GM18507 (cell line): Measurements from ENCODE around the gene ZNF546.

Source experiments
- DNase-seq: peaks from one replicate; pipeline ENCODE4 v3.0.0; 2011; ENCODE audit warnings: low read depth; ENCODE audit not compliant: insufficient read length; ENCODE audit errors: extremely low spot score
- FAIRE-seq: peaks from 2 replicates; lab custom pipeline; 2011; peaks lifted over from hg19 to GRCh38; lab: Jason Lieb, UNC

Gene ZNF546

DNA sequence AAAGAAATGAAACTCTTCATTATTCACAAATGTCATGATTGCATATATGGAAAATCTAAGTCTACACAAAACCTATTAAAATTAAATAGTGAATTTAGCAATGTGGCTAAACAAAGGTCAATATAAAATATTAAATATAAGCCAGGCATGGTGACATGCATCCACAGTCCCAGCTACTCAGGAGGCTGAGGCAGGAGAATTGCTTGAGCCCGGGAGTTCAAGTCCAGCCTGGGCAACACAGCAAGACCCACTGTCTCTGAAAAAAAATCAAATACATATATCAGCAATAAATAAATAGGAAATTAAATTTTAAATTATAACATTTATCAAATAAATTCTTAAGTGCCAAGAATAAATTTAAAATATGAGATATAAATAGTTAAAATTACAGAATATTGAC is 14.0 kb upstream of the ZNF546 start:
- DNase-seq = no peak
- FAIRE-seq = no peak

DNA sequence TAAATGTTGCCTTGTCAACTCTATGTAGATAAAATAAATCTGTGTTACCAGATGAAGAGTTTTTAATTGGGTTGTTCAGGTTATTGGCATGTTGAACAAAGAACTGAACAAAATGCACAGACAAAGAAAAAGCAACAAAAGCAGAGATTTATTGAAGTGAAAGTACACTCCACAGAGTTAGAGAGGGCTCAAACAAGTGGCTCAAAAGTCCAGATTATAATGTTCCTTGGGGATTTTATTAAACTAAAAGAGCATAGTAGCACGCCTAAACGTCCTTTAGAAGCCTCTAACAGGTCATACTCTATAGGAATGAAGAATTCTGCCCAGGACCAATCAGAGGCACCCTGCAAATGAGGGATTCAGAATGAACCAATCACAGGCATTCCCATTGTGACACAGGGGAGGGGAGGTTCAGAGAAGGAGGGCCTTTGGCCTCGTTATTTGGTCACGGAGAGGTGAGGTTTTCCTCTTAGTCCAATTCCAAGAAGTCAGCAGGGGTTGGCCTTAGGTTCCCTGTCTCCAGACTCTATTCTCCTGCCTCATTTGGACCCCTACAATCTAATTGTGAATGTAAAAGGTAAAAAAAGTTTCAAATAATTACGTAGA is 13.1 kb upstream of the ZNF546 start:
- no peak for FAIRE-seq

GRCh38 chr19:39986643-39987042 is 10.2 kb upstream of the ZNF546 start:
- FAIRE-seq (peak; percentile 39), DNase-seq (no peak)

More for the DNA sequence above, 13.1 kb upstream of the ZNF546 start:
- no peak for DNase-seq

DNA sequence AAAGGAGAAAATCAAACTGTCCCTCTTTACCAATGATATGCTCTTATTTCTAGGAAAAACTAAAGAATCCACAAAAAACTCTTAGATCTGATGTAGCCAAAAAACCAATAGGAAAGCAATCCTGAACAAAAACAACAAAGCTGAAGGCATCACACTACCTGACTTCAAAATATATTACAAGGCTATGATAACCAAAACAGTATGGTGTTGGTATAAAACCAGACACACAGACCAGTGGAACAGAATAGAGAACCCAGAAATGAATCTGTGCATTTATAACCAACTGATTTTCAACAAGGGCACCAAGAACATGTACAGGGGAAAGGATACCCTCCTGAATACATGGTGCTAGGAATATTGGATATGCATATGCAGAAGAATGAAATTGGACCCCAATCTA is 9.7 kb upstream of the ZNF546 start:
- FAIRE-seq (no peak), DNase-seq (no peak)

DNA sequence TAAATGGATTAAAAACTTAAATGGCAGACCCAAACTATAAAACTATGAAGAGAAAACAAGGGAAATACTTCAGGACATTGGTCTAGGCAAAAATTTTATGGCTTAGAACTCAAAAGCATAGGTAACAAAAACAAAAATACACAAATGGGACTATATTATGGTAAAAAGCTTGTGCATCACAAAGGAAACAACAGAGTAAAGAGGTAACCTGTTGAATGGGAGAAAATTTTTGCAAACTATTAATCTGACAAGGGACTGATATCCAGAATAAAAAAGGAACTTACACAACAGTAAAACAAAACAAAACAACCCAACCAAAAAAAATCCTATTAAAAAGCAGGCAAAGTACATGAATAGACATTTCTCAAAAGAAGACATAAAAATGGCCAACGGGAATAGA is 9.3 kb upstream of the ZNF546 start:
- FAIRE-seq (no peak), DNase-seq (no peak)

- DNase-seq (no peak), FAIRE-seq (no peak)
Measured at GRCh38 chr19:39993605-39994004, 3.3 kb upstream of the ZNF546 start.

GRCh38 chr19:39994361-39994760 is 2.5 kb upstream of the ZNF546 start:
- FAIRE-seq = no peak
- no peak for DNase-seq

DNA sequence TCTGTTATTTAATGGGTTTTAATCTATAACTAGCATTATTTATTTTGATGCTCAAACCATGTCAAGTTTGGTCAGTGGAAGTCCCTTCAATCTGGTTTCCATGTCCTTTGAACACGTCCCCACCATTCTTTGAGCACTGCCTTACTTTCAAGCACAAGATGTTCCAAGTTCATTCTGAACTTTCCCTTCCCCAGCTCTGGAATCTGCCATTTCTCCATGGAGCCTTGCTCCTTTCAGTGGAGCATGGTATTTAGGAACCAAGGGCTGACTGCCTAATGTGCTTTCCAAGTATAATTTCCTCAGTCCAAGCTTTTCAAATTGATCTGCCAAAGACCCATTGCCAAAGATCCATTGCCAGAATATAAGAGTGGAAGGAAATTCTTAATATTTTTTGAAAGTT is 1.1 kb upstream of the ZNF546 start:
- DNase-seq (no peak), FAIRE-seq (no peak)

- peak; percentile 15 for DNase-seq
- FAIRE-seq = no peak
Measured at GRCh38 chr19:39996218-39996810, 546 bp upstream of the ZNF546 start.

DNA sequence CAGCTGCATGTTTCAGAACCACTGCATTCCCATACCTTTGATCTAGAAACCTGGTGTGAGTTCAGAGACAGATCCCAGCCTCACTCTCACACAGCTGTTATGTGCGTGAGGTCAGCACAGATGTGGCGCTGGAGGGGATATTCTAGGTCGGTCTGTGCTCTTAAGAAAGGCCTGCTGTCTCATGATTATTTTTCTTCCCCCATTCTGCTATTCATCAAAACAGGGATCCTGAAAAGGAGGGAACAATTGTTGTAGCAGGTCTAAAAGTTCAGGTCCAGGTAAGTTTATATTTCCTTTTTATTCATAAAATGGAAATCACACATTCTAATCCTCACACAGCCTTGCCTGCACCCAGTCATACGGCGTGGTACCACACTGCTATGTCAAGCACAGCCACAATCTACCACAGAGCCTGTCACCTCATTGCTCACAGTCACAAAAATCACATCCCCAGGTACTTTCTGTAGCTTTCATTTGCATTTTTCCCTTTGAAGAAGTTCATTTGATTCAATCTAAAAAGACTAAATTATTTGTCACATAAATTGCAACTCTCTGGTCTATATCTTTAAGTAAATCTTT is 867 bp downstream of the ZNF546 start:
- no peak for DNase-seq
- peak; percentile 21 for FAIRE-seq

DNA sequence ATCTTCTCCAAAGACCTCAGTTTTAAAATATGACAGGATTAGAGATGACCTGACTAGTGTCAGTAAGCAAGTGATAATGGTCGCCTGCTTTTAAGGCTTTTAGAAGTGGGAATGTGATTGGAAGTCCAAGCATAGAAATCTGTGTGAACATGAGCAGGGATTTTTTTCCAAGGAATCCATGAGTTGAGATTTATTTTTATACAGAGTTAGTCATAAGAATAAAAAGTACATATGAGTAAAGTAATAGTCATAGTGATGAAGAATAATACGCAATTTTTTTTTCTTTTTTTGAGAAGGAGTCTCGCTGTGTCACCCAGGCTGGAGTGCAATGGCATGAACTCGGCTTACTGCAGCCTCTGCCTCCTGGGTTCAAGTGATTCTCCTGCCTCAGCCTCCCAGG is 1.6 kb downstream of the ZNF546 start:
- DNase-seq (no peak), FAIRE-seq (no peak)

GRCh38 chr19:40005691-40006272 is 8.9 kb downstream of the ZNF546 start:
- DNase-seq (no peak), FAIRE-seq (no peak)

DNA sequence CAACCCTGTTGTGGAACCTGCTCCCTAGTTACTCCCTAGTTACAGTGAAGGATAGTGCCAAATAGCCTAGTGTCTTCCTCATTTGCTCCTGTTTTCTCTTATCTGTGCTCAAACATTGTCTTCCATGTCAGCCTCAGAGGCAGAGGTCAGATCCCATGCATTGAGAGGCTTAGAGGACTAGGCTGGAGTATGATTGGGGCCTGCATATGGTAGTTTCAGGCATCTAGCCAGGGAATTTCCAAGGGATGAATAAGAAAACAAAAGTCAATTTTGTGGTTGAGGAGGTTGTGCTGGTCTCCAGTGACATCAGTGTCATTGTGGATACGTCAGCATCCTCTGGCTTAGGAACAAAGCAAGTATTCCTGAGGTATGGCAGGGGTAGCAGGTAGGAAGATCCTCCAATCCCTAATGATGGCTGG is 9.4 kb downstream of the ZNF546 start:
- no peak for FAIRE-seq
- DNase-seq = no peak

GRCh38 chr19:40009674-40010073 is 12.8 kb downstream of the ZNF546 start:
- no peak for DNase-seq

DNA sequence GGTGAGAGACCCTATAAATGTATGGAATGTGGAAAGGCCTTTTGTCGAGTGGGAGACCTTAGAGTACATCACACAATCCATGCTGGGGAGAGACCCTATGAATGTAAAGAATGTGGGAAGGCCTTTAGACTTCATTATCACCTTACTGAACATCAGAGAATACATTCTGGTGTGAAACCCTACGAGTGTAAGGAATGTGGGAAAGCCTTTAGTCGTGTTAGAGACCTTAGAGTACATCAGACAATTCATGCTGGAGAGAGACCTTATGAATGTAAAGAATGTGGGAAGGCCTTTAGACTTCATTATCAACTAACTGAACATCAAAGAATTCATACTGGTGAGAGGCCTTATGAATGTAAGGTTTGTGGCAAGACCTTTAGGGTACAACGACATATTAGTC is 17.1 kb downstream of the ZNF546 start:
- no peak for FAIRE-seq
- no peak for DNase-seq

More at GRCh38 chr19:40009674-40010073, 12.8 kb downstream of the ZNF546 start:
- FAIRE-seq = no peak

- FAIRE-seq (no peak), DNase-seq (no peak)
Measured at GRCh38 chr19:40023969-40024368, 27.1 kb downstream of the ZNF546 start.

- DNase-seq (no peak), FAIRE-seq (no peak)
Measured at GRCh38 chr19:40025938-40026596, 29.2 kb downstream of the ZNF546 start.

DNA sequence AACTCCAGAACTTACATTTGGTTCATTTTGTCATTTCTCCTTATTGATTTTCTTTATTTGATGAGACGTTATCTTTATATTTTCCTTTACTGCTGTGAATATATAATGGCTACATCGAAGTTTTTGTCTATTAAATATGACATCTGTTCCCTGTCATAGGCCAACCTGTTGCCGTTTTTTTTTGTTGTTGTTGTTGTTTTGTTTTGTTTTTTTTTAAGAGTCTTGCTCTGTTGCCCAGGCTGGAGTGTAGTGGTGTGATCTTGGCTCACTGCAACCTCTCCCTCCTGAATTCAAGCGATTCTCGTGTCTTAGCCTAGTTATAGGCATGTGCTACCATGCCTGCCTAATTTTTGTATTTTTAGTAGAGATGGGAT is 29.7 kb downstream of the ZNF546 start:
- no peak for FAIRE-seq

GRCh38 chr19:40033989-40034560 is 37.2 kb downstream of the ZNF546 start:
- no peak for FAIRE-seq
- no peak for DNase-seq

More for the DNA sequence above, 29.7 kb downstream of the ZNF546 start:
- DNase-seq = no peak

DNA sequence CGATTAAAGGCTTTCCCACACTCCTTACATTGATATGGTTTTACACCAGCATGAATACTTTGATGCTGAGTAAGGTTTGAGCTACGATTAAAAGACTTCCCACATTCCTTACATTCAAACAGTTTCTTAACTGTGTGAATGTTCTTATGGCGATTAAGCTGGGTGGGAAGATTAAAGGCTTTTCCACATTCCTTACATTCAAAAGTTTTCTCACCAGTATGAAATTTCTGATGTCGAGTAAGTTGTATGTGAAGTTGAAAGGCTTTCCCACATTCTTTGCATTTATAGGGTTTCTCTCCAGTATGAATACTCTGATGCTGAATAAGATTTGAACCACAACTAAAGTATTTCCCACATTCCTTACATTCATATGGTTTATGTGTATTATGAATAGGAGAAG is 39.1 kb downstream of the ZNF546 start:
- FAIRE-seq (peak; percentile 41), DNase-seq (no peak)
